KMS-11 (cell line): ENCODE measurements around the gene GPR156.

Experiments
- H2AFZ ChIP-seq: fragments of 200-600 bp; sonication (generic); 2 replicates; pipeline ENCODE4 v1.6.1; 2016; ENCODE audit warnings: antibody characterized with exemption, mixed run types, low read depth
- H3K27ac ChIP-seq: fragments of 200-600 bp; sonication (generic); 2 replicates; pipeline ENCODE4 v1.6.1; 2016; ENCODE audit warnings: mild to moderate bottlenecking, mixed run types
- H3K27me3 ChIP-seq: fragments of 200-600 bp; sonication (generic); 2 replicates; pipeline ENCODE4 v1.6.1; 2017; ENCODE audit warnings: mild to moderate bottlenecking, low read depth, mixed run types, moderate library complexity; ENCODE audit not compliant: insufficient read depth
- H3K36me3 ChIP-seq: fragments of 200-600 bp; sonication (generic); 2 replicates; pipeline ENCODE4 v1.6.1; 2017; ENCODE audit warnings: mild to moderate bottlenecking, mixed run types; ENCODE audit not compliant: insufficient read depth
- H3K4me1 ChIP-seq: fragments of 200-600 bp; sonication (generic); 2 replicates; pipeline ENCODE4 v1.6.1; 2016; ENCODE audit warnings: mild to moderate bottlenecking, low read depth, mixed run types; ENCODE audit not compliant: poor library complexity, severe bottlenecking
- H3K4me2 ChIP-seq: fragments of 200-600 bp; sonication (generic); 2 replicates; pipeline ENCODE4 v1.7.0; 2016; ENCODE audit warnings: mild to moderate bottlenecking, mixed run types
- H3K4me3 ChIP-seq: fragments of 200-600 bp; sonication (generic); IDR thresholded peaks from 2 replicates; pipeline ENCODE4 v1.6.1; 2017; ENCODE audit warnings: low read depth, low read length, mixed read lengths; ENCODE audit not compliant: insufficient read depth
- H3K79me2 ChIP-seq: fragments of 200-600 bp; sonication (generic); 2 replicates; pipeline ENCODE4 v1.6.1; 2016; ENCODE audit warnings: low read depth, mixed run types; ENCODE audit not compliant: insufficient read depth
- H3K9ac ChIP-seq: fragments of 200-600 bp; sonication (generic); 2 replicates; pipeline ENCODE4 v1.6.1; 2016; ENCODE audit warnings: mild to moderate bottlenecking, mixed run types
- H4K20me1 ChIP-seq: fragments of 200-600 bp; sonication (generic); 2 replicates; pipeline ENCODE4 v1.6.1; 2016; ENCODE audit warnings: mild to moderate bottlenecking, mixed run types; ENCODE audit not compliant: insufficient read depth
- TF ChIP-seq, protein P1 (sequence below): fragments of 200-600 bp; sonication (generic); conservative IDR thresholded peaks from 2 replicates; pipeline ENCODE4 v1.6.1; 2017; ENCODE audit warnings: low read depth, mild to moderate bottlenecking, antibody characterized with exemption, low read length, moderate library complexity, mixed read lengths

GPR156 gene

DNA sequence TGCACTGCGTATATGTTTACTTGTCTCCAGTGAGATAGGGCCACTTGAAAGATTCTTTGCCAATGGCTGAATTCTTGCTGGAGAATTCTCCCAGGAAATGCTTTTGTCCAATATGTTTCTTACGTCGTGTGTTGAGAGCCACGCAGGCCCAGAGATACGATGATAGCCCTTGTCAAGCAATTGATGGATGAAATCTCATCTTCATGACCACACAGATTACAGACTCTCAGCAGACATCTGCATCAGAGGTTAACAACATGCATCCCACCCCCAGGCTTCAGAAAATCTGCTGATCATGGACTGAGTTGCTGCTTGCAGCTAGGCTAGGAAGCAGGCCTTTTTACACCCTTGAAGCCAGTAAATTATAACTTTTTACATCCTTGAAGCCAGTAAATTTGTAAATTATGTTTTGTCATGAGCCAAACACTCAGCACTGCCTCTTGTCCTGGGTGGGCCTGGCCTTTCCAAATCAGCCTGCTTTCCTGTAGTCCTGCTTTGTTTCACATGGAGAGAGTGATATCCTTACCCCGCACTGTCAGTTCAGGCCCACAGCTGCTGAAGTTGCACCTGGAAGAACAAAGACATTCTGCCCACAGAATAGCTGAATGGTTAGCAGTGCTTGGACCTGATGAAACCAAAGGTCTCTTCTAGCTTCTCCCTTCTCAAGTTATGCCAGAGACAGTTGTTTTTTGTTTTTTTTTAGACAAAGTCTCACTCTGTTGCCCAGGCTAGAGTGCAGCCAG is 84.4 kb downstream of the GPR156 start:
- no peaks in the 10 kb centered on the region for H3K79me2 ChIP-seq
- H3K4me3 ChIP-seq = no peak overlapping the region
- H3K27ac ChIP-seq = no peak overlapping the region
- H3K36me3 ChIP-seq = no peaks in the 10 kb centered on the region
- no peak overlapping the region for H3K9ac ChIP-seq
- TF ChIP-seq, protein P1, sequence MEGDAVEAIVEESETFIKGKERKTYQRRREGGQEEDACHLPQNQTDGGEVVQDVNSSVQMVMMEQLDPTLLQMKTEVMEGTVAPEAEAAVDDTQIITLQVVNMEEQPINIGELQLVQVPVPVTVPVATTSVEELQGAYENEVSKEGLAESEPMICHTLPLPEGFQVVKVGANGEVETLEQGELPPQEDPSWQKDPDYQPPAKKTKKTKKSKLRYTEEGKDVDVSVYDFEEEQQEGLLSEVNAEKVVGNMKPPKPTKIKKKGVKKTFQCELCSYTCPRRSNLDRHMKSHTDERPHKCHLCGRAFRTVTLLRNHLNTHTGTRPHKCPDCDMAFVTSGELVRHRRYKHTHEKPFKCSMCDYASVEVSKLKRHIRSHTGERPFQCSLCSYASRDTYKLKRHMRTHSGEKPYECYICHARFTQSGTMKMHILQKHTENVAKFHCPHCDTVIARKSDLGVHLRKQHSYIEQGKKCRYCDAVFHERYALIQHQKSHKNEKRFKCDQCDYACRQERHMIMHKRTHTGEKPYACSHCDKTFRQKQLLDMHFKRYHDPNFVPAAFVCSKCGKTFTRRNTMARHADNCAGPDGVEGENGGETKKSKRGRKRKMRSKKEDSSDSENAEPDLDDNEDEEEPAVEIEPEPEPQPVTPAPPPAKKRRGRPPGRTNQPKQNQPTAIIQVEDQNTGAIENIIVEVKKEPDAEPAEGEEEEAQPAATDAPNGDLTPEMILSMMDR = no peak
- H2AFZ ChIP-seq = no peak overlapping the region
- no peaks in the 10 kb centered on the region for H3K4me1 ChIP-seq
- H4K20me1 ChIP-seq = no peaks in the 10 kb centered on the region
- H3K4me2 ChIP-seq = no peak overlapping the region
- H3K27me3 ChIP-seq = no peaks in the 10 kb centered on the region

GRCh38 chr3:120198305-120198878 is 86.6 kb downstream of the GPR156 start:
- no peak overlapping the region for H3K4me3 ChIP-seq
- no peak overlapping the region for H3K27ac ChIP-seq
- TF ChIP-seq, protein P1 = no peak
- no peaks in the 10 kb centered on the region for H3K27me3 ChIP-seq
- no peaks in the 10 kb centered on the region for H4K20me1 ChIP-seq
- no peaks in the 10 kb centered on the region for H3K79me2 ChIP-seq
- no peaks in the 10 kb centered on the region for H3K36me3 ChIP-seq
- H3K9ac ChIP-seq = no peak overlapping the region
- H2AFZ ChIP-seq = no peak overlapping the region
- H3K4me1 ChIP-seq = no peaks in the 10 kb centered on the region
- H3K4me2 ChIP-seq = no peak overlapping the region

- Histone ChIP-seq H3K4me1 (no peaks in the 10 kb centered on the region), H3K9ac (no peak overlapping the region), H2AFZ (no peak overlapping the region), H3K4me3 (no peak overlapping the region), H3K4me2 (no peak overlapping the region), H3K36me3 (no peaks in the 10 kb centered on the region), H3K27ac (no peak overlapping the region), H3K79me2 (no peaks in the 10 kb centered on the region), H3K27me3 (no peaks in the 10 kb centered on the region), H4K20me1 (no peaks in the 10 kb centered on the region)
- TF ChIP-seq, protein P1 = no peak
Measured at GRCh38 chr3:120196812-120197211, 88.2 kb downstream of the GPR156 start.

- no peak overlapping the region for H2AFZ ChIP-seq
- no peaks in the 10 kb centered on the region for H3K4me1 ChIP-seq
- no peak overlapping the region for H3K9ac ChIP-seq
- H3K27me3 ChIP-seq = no peaks in the 10 kb centered on the region
- H3K27ac ChIP-seq = no peak overlapping the region
- no peaks in the 10 kb centered on the region for H3K79me2 ChIP-seq
- TF ChIP-seq, protein P1 = no peak
- H3K4me2 ChIP-seq = no peak overlapping the region
- H3K4me3 ChIP-seq = no peak overlapping the region
- no peaks in the 10 kb centered on the region for H4K20me1 ChIP-seq
- no peaks in the 10 kb centered on the region for H3K36me3 ChIP-seq
Measured at GRCh38 chr3:120196333-120196732, 88.7 kb downstream of the GPR156 start.
